HG02870 (cell line): ENCODE data around the gene ZNF862.

ENCODE experiments used
- ATAC-seq: cut with Tn5 transposase; IDR thresholded peaks from one replicate; pipeline ENCODE4 v1.9.1; 2021; ENCODE audit warnings: mild to moderate bottlenecking, moderate library complexity; ENCODE audit not compliant: unreplicated experiment

The ZNF862 gene

GRCh38 chr7:149843566-149843965 is 5.4 kb downstream of the ZNF862 start:
- no peak for ATAC-seq

- no peak for ATAC-seq
Measured at GRCh38 chr7:149844445-149844844, 6.3 kb downstream of the ZNF862 start.

- no peak for ATAC-seq
Measured at GRCh38 chr7:149845257-149845980, 7.2 kb downstream of the ZNF862 start.

GRCh38 chr7:149846021-149846420 is 7.8 kb downstream of the ZNF862 start:
- no peak for ATAC-seq

- ATAC-seq, result peak; percentile 84
Measured at GRCh38 chr7:149846436-149847046, 8.4 kb downstream of the ZNF862 start.

GRCh38 chr7:149849174-149849573 is 11.0 kb downstream of the ZNF862 start:
- ATAC-seq, result no peak

GRCh38 chr7:149850007-149850594 is 11.9 kb downstream of the ZNF862 start:
- no peak for ATAC-seq

GRCh38 chr7:149850716-149851115 is 12.5 kb downstream of the ZNF862 start:
- ATAC-seq, result no peak

GRCh38 chr7:149851449-149851848 is 13.3 kb downstream of the ZNF862 start:
- ATAC-seq, result no peak

GRCh38 chr7:149853157-149853556 is 15.0 kb downstream of the ZNF862 start:
- ATAC-seq, result no peak

- ATAC-seq, result no peak
Measured at GRCh38 chr7:149854611-149855360, 16.6 kb downstream of the ZNF862 start.

- ATAC-seq, result no peak
Measured at GRCh38 chr7:149855361-149856305, 17.5 kb downstream of the ZNF862 start.

GRCh38 chr7:149856583-149856982 is 18.4 kb downstream of the ZNF862 start:
- ATAC-seq, result no peak

- no peak for ATAC-seq
Measured at GRCh38 chr7:149859369-149859768, 21.2 kb downstream of the ZNF862 start.

GRCh38 chr7:149859876-149860275 is 21.7 kb downstream of the ZNF862 start:
- no peak for ATAC-seq

- ATAC-seq, result no peak
Measured at GRCh38 chr7:149860821-149861727, 22.9 kb downstream of the ZNF862 start.

GRCh38 chr7:149861728-149862045 is 23.5 kb downstream of the ZNF862 start:
- ATAC-seq, result no peak

- ATAC-seq, result no peak
Measured at GRCh38 chr7:149862156-149862555, 24.0 kb downstream of the ZNF862 start.

GRCh38 chr7:149863500-149863899 is 25.3 kb downstream of the ZNF862 start:
- ATAC-seq, result no peak

- ATAC-seq, result no peak
Measured at GRCh38 chr7:149864023-149864422, 25.8 kb downstream of the ZNF862 start.
